HCT116 (cell line): ENCODE data around the gene SZT2. TPM values are rescaled to one million over a fixed set of nuclear protein-coding genes. Genes with fewer than 3 reads are reported as not detected.

Source experiments
- ATAC-seq: fragments of 200-7000 bp; cut with Tn5 transposase; 2 replicates; pipeline ENCODE4 v1.9.1; 2020; ENCODE audit warnings: mild to moderate bottlenecking, moderate library complexity
- BruUV-seq: library from RNA; stranded (reverse); fragments of 400-500 nt; replicated peaks from 2 replicates; lab custom pipeline; 2021; lab: Mats Ljungman, UMichigan
- CTCF ChIA-PET: fragments of 300-600 bp; sonication (Branson Sonifier 250); formaldehyde crosslinking; loops from one replicate; lab custom pipeline; 2021; ENCODE audit warnings: antibody characterized with exemption; lab: Charles Lee
- POLR2A ChIA-PET: fragments of 300-600, 350-600 bp; sonication (Branson Sonifier 250); formaldehyde crosslinking; loops from one replicate; lab custom pipeline; 2021; ENCODE audit warnings: antibody characterized with exemption; lab: Charles Lee
- RAD21 ChIA-PET, 2 experiments: fragments of 300-600 bp; sonication (Branson Sonifier 250); formaldehyde crosslinking; loops; one replicate each; lab custom pipeline; 2023; ENCODE audit warnings: low total read pairs in 2 of 2; ENCODE audit not compliant: uncharacterized antibody in 2 of 2, unreplicated experiment in 2 of 2, low non-redundant PET in 1 of 2; lab: Charles Lee
- DNase-seq: peaks from one replicate; pipeline ENCODE4 v3.0.0-alpha.2; 2010; ENCODE audit warnings: low read depth, low spot score
- H2AFZ ChIP-seq: fragments of 200-600 bp; shearing (Covaris generic), sonication (generic); 2 replicates; pipeline ENCODE4 v1.6.1; 2017; ENCODE audit warnings: low read depth, mixed run types, mixed read lengths, antibody characterized with exemption, low read length; ENCODE audit not compliant: poor library complexity, severe bottlenecking
- H3K27ac ChIP-seq: 2 replicates; pipeline ENCODE4 v1.5.1; 2012; ENCODE audit warnings: low read depth, low read length
- H3K27me3 ChIP-seq: fragments of 200-600 bp; sonication (generic); 2 replicates; pipeline ENCODE4 v1.6.1; 2016; ENCODE audit warnings: mixed run types, low read length, mixed read lengths; ENCODE audit not compliant: insufficient read depth
- H3K36me3 ChIP-seq, 2 experiments: fragments of 200-500 bp in 1 of 2; fragments of 200-600 bp in 1 of 2; sonication (Bioruptor generic) in 1 of 2; sonication (generic) in 1 of 2; 2 replicates each; pipeline versions ENCODE4 v1.5.1 to v1.6.1; 2014 to 2016; ENCODE audit warnings: low read length in 2 of 2, inconsistent platforms in 1 of 2, mixed read lengths in 1 of 2, mixed run types in 1 of 2; ENCODE audit not compliant: insufficient read depth in 2 of 2, control insufficient read depth in 1 of 2
- H3K4me1 ChIP-seq, 2 experiments: fragments of 200-600 bp in 1 of 2; sonication (generic) in 1 of 2; 2 replicates each; pipeline versions ENCODE4 v1.5.1 to v1.6.1; 2012 to 2017; ENCODE audit warnings: low read length in 2 of 2, inconsistent platforms in 1 of 2, mild to moderate bottlenecking in 1 of 2, mixed read lengths in 1 of 2, mixed run types in 1 of 2, moderate library complexity in 1 of 2; ENCODE audit not compliant: insufficient read depth in 2 of 2, control insufficient read depth in 1 of 2
- H3K4me2 ChIP-seq: fragments of 200-600 bp; sonication (generic); 2 replicates; pipeline ENCODE4 v1.6.1; 2017; ENCODE audit warnings: mixed run types, low read length, mixed read lengths
- H3K4me3 ChIP-seq, 2 experiments: fragments of 200-600 bp in 1 of 2; sonication (generic) in 1 of 2; replicated peaks in 1 of 2; 2 replicates each; pipeline ENCODE4 v1.5.1; 2011 to 2016; ENCODE audit warnings: low read length in 2 of 2, control low read depth in 1 of 2, low read depth in 1 of 2, mild to moderate bottlenecking in 1 of 2, mixed read lengths in 1 of 2, mixed run types in 1 of 2
- H3K79me2 ChIP-seq: fragments of 200-600 bp; sonication (generic); 2 replicates; pipeline ENCODE4 v1.6.1; 2017; ENCODE audit warnings: mild to moderate bottlenecking, mixed run types, low read length, moderate library complexity, mixed read lengths; ENCODE audit not compliant: insufficient read depth
- H3K9ac ChIP-seq: fragments of 200-600 bp; sonication (generic); 2 replicates; pipeline ENCODE4 v1.6.1; 2016; ENCODE audit warnings: low read length, mixed read lengths
- H3K9me2 ChIP-seq: fragments of 200-600 bp; sonication (generic), shearing (Covaris generic); 2 replicates; pipeline ENCODE4 v1.6.1; 2017; ENCODE audit warnings: mixed run types, mild to moderate bottlenecking, moderate library complexity; ENCODE audit not compliant: insufficient read depth
- H3K9me3 ChIP-seq, 2 experiments: fragments of 200-500 bp in 1 of 2; fragments of 200-600 bp in 1 of 2; sonication (Bioruptor generic) in 1 of 2; sonication (generic) in 1 of 2; 2 replicates each; pipeline ENCODE4 v1.6.1; 2014 to 2017; ENCODE audit warnings: low read length in 2 of 2, mixed read lengths in 2 of 2, inconsistent platforms in 1 of 2, low read depth in 1 of 2, mild to moderate bottlenecking in 1 of 2, mixed run types in 1 of 2, moderate library complexity in 1 of 2; ENCODE audit not compliant: control insufficient read depth in 1 of 2, insufficient read depth in 1 of 2
- H4K20me1 ChIP-seq: fragments of 200-600 bp; sonication (generic), shearing (Covaris generic); 2 replicates; pipeline ENCODE4 v1.6.1; 2017; ENCODE audit warnings: mixed run types, mild to moderate bottlenecking, moderate library complexity; ENCODE audit not compliant: insufficient read depth
- ATF3 ChIP-seq: IDR thresholded peaks from 2 replicates; pipeline ENCODE4 v1.6.1; 2012
- CEBPB ChIP-seq: IDR thresholded peaks from 2 replicates; pipeline ENCODE4 v1.6.1; 2012; ENCODE audit warnings: low read depth
- CTCF ChIP-seq, 3 experiments: fragments of 200-600 bp in 1 of 3; sonication (generic) in 1 of 3; IDR thresholded peaks in 2 of 3; conservative IDR thresholded peaks in 1 of 3; 2 replicates each; pipeline ENCODE4 v1.5.1; 2012 to 2017; ENCODE audit warnings: low read depth in 2 of 3, low read length in 2 of 3, antibody characterized with exemption in 1 of 3, borderline replicate concordance in 1 of 3, control low read depth in 1 of 3, mild to moderate bottlenecking in 1 of 3, mixed read lengths in 1 of 3, mixed run types in 1 of 3, moderate library complexity in 1 of 3; ENCODE audit not compliant: insufficient read depth in 1 of 3
- EGR1 ChIP-seq: IDR thresholded peaks from 2 replicates; pipeline ENCODE4 v1.6.1; 2012; ENCODE audit warnings: low read depth
- EZH2 ChIP-seq: fragments of 200-600 bp; sonication (generic); IDR thresholded peaks from 2 replicates; pipeline ENCODE4 v1.6.1; 2017; ENCODE audit warnings: antibody characterized with exemption, mixed run types
- EZH2phosphoT487 ChIP-seq: fragments of 200-600 bp; IDR thresholded peaks from 2 replicates; pipeline ENCODE4 v1.6.1; 2018; ENCODE audit warnings: antibody characterized with exemption, borderline replicate concordance
- FOSL1 ChIP-seq: IDR thresholded peaks from 2 replicates; pipeline ENCODE4 v1.6.1; 2012; ENCODE audit warnings: low read depth
- MAX ChIP-seq: IDR thresholded peaks from 2 replicates; pipeline ENCODE4 v1.6.1; 2012
- POLR2A ChIP-seq: IDR thresholded peaks from 2 replicates; pipeline ENCODE4 v1.7.0; 2011; ENCODE audit warnings: borderline replicate concordance; ENCODE audit not compliant: insufficient read depth, insufficient read length; ENCODE audit errors: extremely low read depth
- POLR2AphosphoS5 ChIP-seq: IDR thresholded peaks from 2 replicates; pipeline ENCODE4 v1.6.1; 2011; ENCODE audit warnings: mild to moderate bottlenecking, low read depth, low read length, moderate library complexity
- RAD21 ChIP-seq: IDR thresholded peaks from 2 replicates; pipeline ENCODE4 v1.6.1; 2012; ENCODE audit warnings: low read depth, mild to moderate bottlenecking
- REST ChIP-seq: IDR thresholded peaks from 2 replicates; pipeline ENCODE4 v1.6.1; 2012; ENCODE audit warnings: low read depth
- SIN3A ChIP-seq: IDR thresholded peaks from 2 replicates; pipeline ENCODE4 v1.6.1; 2012; ENCODE audit warnings: low read depth
- SP1 ChIP-seq: IDR thresholded peaks from 2 replicates; pipeline ENCODE4 v1.6.1; 2012; ENCODE audit warnings: low read depth
- SRF ChIP-seq: IDR thresholded peaks from 2 replicates; pipeline ENCODE4 v1.6.1; 2012; ENCODE audit warnings: low read depth
- ZBTB33 ChIP-seq: IDR thresholded peaks from 2 replicates; pipeline ENCODE4 v1.6.1; 2011; ENCODE audit warnings: mild to moderate bottlenecking, low read length, moderate library complexity; ENCODE audit not compliant: insufficient replicate concordance; ENCODE audit errors: extremely low read depth
- ZNF274 ChIP-seq: fragments of 200-500 bp; sonication (Bioruptor generic); IDR thresholded peaks from 2 replicates; pipeline ENCODE4 v1.6.1; 2014; ENCODE audit warnings: mild to moderate bottlenecking, low read depth, low read length, inconsistent platforms
- intact Hi-C: fragments of 100-400 bp; cut with micrococcal nuclease; formaldehyde crosslinking; loops from 2 replicates; pipeline ENCODE4 v1.10.0; 2022
- total RNA-seq: library from RNA; stranded (reverse); gene quantifications from one replicate; pipeline ENCODE4 v1.2.1, GENCODE V29; 2021; ENCODE audit not compliant: unreplicated experiment

Gene SZT2
- total RNA-seq, 1 experiment from 2014 or later, result 43.0 TPM

- Histone ChIP-seq H2AFZ (no peak overlapping the region), H3K27me3 (no peaks in the 10 kb centered on the region), H3K9me2 (no peaks in the 10 kb centered on the region), H3K9ac (no peak overlapping the region), H4K20me1 (no peaks in the 10 kb centered on the region), H3K36me3 (peaks cover 19 to 28% of the 10 kb centered on the region in 2 experiments; a peak in 3 of 4 replicates), H3K79me2 (no peaks in the 10 kb centered on the region), H3K4me1 (peaks cover 0 to 4% of the 10 kb centered on the region in 2 experiments; a peak in 2 of 4 replicates), H3K9me3 (no peaks in the 10 kb centered on the region), H3K27ac (no peak overlapping the region), H3K4me3 (no peak overlapping the region), H3K4me2 (no peak overlapping the region)
- DNase-seq (no peak), ATAC-seq (no peak)
- no TSS peak for BruUV-seq
- ChIA-PET RAD21 (no interaction called here), CTCF (no interaction called here), POLR2A (no interaction called here)
- TF ChIP-seq SIN3A, result no peak
- TF ChIP-seq ZNF274, result no peak
- no peak for TF ChIP-seq CTCF (IDR thresholded peaks at IDR 0.05 in 2 of 3, conservative IDR thresholded peaks at IDR 0.05 in 1 of 3; ENCODE audit: borderline replicate concordance in 1 of 3, insufficient read depth in 1 of 3, low read depth in 2 of 3, low read length in 2 of 3)
- no peak for TF ChIP-seq EZH2phosphoT487
- no peak for TF ChIP-seq SP1
- TF ChIP-seq FOSL1, result no peak
- no peak for TF ChIP-seq RAD21
- TF ChIP-seq EGR1, result no peak
- no peak for TF ChIP-seq MAX
- no peak for TF ChIP-seq POLR2AphosphoS5
- TF ChIP-seq CEBPB, result no peak
- TF ChIP-seq SRF, result no peak
- no peak for TF ChIP-seq EZH2
- TF ChIP-seq ATF3, result no peak
- TF ChIP-seq POLR2A, result no peak
- TF ChIP-seq ZBTB33, result no peak
- no peak for TF ChIP-seq REST
- intact Hi-C loops, result no loop called here
Measured at GRCh38 chr1:43431676-43432075, 42.0 kb downstream of the SZT2 start.
